HFF-Myc (cell line): ENCODE measurements around the gene DIO1.

Source experiments
- DNase-seq: peaks from one replicate; pipeline ENCODE4 v3.0.0-alpha.2; 2011; ENCODE audit warnings: low read depth; ENCODE audit errors: extremely low read depth
- H3K4me3 ChIP-seq: replicated peaks from 2 replicates; pipeline ENCODE4 v1.5.1; 2011; ENCODE audit warnings: low read depth, mild to moderate bottlenecking, control low read depth, low read length
- TF ChIP-seq, protein P1 (sequence below): IDR thresholded peaks from 2 replicates; pipeline ENCODE4 v1.5.1; 2012; ENCODE audit warnings: mild to moderate bottlenecking, low read depth, low read length, control low read depth; ENCODE audit errors: missing control alignments

The DIO1 gene

GRCh38 chr1:53927376-53927881, 33.4 kb downstream of the DIO1 start:
- TF ChIP-seq, protein P1, sequence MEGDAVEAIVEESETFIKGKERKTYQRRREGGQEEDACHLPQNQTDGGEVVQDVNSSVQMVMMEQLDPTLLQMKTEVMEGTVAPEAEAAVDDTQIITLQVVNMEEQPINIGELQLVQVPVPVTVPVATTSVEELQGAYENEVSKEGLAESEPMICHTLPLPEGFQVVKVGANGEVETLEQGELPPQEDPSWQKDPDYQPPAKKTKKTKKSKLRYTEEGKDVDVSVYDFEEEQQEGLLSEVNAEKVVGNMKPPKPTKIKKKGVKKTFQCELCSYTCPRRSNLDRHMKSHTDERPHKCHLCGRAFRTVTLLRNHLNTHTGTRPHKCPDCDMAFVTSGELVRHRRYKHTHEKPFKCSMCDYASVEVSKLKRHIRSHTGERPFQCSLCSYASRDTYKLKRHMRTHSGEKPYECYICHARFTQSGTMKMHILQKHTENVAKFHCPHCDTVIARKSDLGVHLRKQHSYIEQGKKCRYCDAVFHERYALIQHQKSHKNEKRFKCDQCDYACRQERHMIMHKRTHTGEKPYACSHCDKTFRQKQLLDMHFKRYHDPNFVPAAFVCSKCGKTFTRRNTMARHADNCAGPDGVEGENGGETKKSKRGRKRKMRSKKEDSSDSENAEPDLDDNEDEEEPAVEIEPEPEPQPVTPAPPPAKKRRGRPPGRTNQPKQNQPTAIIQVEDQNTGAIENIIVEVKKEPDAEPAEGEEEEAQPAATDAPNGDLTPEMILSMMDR: no peak
- H3K4me3 ChIP-seq: no peak overlapping the region
- DNase-seq: no peak

DNA sequence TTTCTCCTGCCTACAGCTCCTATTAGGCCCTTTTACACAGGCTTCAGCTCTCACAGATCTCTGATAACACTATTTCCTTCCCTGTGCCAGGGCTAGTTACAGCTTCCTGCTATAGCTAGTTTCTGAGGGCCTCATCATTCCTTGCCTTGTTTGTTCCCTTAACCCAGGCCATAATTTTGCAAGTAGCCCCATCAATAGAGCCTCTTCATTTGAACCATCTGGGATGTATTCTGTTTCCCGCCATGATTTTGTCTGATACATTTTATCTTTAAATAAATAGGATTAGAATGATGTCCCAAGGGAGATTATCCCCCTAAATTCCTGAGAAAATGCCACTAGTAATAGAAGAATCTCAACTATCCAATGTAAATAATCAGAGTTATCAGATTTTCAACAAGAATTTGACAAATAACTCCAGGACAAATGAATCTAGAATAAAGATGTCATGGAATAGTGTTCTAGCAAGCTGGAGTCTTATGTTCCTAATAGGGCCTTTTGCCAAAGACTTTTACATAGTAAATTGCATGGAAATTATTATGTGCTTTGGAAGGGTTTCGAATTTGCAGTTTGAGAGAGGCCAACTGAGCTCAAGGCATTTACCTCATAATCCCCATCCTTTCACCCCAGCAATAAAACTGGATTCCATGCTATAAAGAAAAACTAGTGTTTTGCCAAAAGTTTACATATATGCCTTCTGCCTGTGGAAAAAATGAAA, 35.4 kb downstream of the DIO1 start:
- TF ChIP-seq, protein P1: no peak
- DNase-seq: no peak
- no peak overlapping the region for H3K4me3 ChIP-seq

- no peak overlapping the region for H3K4me3 ChIP-seq
- TF ChIP-seq, protein P1: no peak
- no peak for DNase-seq
Observed at GRCh38 chr1:53930932-53931331, 36.9 kb downstream of the DIO1 start.

DNA sequence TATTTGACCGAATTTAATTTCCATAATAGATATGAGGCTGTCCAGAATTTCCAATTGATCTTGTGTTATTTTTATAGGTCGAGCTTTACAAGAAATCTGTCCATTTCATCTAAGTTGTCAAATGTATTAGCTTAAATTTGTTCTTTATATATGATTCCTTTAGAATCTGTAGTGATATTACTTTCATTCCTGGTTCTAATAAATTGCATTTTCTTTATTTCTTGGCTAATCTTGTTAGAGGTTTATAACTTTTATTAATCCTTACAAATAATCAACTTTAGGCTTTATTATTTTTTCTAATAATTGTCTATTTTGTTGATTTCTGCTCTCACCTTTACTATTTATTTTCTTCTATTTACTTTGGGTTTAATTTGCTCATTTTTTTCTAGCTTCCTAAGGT, 37.5 kb downstream of the DIO1 start:
- H3K4me3 ChIP-seq: no peak overlapping the region
- TF ChIP-seq, protein P1: no peak
- no peak for DNase-seq

- TF ChIP-seq, protein P1: no peak
- DNase-seq: no peak
- H3K4me3 ChIP-seq: no peak overlapping the region
Observed at GRCh38 chr1:53934170-53934765, 40.3 kb downstream of the DIO1 start.

- DNase-seq: no peak
- no peak overlapping the region for H3K4me3 ChIP-seq
Observed at GRCh38 chr1:53936430-53936829, 42.4 kb downstream of the DIO1 start.

More at GRCh38 chr1:53936430-53936829, 42.4 kb downstream of the DIO1 start:
- TF ChIP-seq, protein P1: no peak
